ENCODE data around the gene CAPRIN1.

The CAPRIN1 gene, protein sequence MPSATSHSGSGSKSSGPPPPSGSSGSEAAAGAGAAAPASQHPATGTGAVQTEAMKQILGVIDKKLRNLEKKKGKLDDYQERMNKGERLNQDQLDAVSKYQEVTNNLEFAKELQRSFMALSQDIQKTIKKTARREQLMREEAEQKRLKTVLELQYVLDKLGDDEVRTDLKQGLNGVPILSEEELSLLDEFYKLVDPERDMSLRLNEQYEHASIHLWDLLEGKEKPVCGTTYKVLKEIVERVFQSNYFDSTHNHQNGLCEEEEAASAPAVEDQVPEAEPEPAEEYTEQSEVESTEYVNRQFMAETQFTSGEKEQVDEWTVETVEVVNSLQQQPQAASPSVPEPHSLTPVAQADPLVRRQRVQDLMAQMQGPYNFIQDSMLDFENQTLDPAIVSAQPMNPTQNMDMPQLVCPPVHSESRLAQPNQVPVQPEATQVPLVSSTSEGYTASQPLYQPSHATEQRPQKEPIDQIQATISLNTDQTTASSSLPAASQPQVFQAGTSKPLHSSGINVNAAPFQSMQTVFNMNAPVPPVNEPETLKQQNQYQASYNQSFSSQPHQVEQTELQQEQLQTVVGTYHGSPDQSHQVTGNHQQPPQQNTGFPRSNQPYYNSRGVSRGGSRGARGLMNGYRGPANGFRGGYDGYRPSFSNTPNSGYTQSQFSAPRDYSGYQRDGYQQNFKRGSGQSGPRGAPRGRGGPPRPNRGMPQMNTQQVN

GRCh38 chr11:34051349-34052035, at the start of gene CAPRIN1:
CAPRIN1 (plus strand) TSS chr11:34051731; CDS start chr11:34052421, 690 bp downstream.
- peak; percentile 91 for DNase-seq

GRCh38 chr11:34002420-34002819, 49.1 kb upstream of the CAPRIN1 start:
- no peak for DNase-seq

DNA sequence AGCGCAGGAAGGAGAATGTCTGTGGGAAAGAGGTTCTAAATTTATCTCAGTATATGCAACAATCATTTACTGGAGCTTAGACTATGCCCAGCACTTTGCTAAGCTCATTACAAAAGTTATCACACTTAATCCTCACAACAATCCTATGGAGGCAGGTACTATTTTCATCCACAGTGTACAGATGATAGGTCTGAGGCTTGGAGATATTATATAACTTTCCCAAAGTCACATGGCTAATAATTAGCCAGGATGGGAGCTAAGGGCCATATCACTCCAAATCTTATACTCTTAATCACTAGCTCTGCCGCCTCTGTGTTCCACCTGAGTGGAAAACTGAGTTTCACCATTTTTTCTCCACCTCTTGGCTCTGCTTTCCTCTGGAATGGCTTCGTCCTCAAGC, 47.3 kb upstream of the CAPRIN1 start:
- DNase-seq: no peak

- no peak for DNase-seq
These were observed 44.7 kb upstream of the CAPRIN1 start for GRCh38 chr11:34006876-34007275.

- DNase-seq: no peak
These were observed 38.8 kb upstream of the CAPRIN1 start for GRCh38 chr11:34012734-34013133.

GRCh38 chr11:34013898-34014571, 37.5 kb upstream of the CAPRIN1 start:
- DNase-seq: no peak

DNA sequence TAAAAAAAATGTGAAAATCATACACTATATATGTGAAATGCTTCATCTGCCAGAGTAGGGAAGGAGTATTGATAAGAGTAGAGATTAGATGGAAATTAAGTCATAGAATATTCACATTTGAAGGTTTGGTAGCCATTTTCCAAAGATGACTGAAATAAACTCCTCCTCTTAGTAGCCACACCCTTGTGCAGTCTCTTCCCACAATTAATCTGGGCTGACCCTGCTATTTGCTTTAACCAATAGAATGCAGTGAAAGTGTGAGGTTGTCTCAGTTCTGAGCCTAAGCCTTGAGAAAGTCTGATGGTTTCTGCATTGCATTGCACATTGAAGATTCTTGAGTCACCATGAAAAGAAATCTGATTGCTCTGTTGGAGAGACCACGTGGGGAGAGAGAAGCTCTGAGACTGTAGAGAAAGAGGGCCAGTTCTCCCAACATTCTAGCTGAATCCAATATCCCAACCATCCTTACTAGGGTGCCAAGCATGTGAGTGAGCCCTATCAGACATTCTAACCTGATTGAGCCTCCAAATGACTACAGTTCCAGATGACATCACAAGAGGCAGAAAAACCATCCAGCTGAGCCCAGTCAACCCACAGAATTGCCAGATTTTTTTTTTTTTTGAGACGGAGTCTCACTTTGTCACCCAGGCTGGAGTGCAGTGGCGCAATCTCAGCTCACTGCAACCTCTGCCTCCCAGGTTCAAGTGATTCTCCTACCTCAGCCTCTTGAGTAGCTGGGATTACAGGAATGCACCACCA, 29.4 kb upstream of the CAPRIN1 start:
- DNase-seq: no peak

- DNase-seq: no peak
These were observed 25.1 kb upstream of the CAPRIN1 start for GRCh38 chr11:34026432-34026831.

GRCh38 chr11:34027516-34028408, 23.8 kb upstream of the CAPRIN1 start:
- no peak for DNase-seq

DNA sequence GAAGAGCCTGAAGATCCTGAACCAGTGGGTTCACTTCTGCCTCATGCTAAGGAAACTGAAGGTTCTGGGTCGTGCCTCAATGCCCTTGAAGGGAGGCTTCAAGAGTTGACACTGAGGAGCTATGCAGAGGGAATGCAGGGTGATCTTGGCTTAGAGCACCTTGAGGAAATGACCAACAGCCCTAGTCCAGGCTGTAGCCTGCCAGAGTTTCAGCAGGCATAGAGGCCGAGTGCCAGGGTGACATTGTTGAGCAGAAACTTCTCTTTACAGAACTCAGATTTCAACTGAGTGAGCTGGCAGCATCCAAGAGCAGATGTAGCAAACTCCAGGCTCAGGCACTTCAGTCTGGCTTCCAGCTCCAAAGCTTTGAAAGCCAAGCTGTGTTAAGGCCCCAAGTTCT, 23.1 kb upstream of the CAPRIN1 start:
- no peak for DNase-seq

- no peak for DNase-seq
These were observed 22.4 kb upstream of the CAPRIN1 start for GRCh38 chr11:34029176-34029575.

- no peak for DNase-seq
These were observed 21.1 kb upstream of the CAPRIN1 start for GRCh38 chr11:34030382-34030781.

- DNase-seq: no peak
These were observed 18.1 kb upstream of the CAPRIN1 start for GRCh38 chr11:34033399-34033798.

GRCh38 chr11:34034053-34034452, 17.5 kb upstream of the CAPRIN1 start:
- no peak for DNase-seq

GRCh38 chr11:34036456-34036855, 15.1 kb upstream of the CAPRIN1 start:
- DNase-seq: no peak

DNA sequence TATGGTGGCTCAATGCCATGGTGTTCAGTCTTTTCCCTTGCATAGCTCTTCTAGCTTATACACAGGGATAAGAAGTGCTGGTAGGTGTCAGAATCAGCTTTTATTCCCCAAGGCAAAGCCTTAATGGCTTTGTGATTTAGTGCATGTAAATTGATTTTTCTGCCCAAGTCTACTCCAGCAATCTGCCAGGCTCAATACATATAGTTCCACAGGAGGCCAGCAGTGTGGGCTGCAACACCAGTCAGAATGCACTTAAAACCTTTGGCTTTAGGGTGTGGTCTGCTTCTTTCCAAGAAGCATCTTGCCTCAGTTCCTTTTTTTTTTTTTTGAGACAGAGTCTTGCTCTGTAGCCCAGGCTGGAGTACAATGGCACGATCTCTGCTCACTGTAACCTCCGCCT, 14.5 kb upstream of the CAPRIN1 start:
- no peak for DNase-seq

- no peak for DNase-seq
These were observed 11.0 kb upstream of the CAPRIN1 start for GRCh38 chr11:34040571-34040970.

DNA sequence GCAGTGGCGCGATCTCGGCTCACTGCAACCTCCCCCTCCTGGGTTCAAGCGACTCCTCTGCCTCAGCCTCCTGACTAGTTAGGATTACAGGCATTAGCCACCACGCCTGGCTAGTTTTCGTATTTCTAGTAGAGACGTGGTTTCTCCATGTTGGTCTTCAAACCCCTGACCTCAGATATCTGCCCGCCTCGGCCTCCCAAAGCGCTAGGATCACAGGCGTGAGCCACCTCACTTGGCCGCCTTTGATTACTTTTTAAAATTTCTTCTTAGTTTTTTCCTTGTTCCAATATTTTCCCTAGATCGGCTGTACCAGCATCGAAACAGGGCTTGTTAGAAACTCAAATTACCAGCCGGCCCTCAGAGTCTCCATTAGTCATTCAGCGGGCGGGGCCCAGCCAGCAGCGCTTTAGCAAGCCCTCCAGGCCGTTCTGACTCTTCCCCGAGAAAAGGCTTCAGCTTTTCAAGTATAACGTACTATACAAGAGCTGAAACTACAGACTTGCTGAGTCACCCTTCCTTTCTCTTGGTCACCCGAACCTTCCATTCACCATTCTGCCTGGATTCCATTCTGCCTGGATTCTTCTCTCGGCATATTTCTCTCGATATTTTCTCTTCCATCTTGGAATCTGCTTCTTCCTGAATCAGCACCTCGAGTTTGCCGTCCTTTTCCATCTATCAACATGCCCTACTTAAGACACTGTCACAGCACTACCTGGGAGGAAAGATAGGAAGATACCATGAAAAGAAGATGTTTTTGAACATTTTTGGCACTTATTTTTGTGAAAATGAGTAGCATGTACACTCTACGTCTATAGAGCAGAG, 6.7 kb upstream of the CAPRIN1 start:
- peak; percentile 49 for DNase-seq

- no peak for DNase-seq
These were observed 2.5 kb upstream of the CAPRIN1 start for GRCh38 chr11:34049028-34049427.

DNA sequence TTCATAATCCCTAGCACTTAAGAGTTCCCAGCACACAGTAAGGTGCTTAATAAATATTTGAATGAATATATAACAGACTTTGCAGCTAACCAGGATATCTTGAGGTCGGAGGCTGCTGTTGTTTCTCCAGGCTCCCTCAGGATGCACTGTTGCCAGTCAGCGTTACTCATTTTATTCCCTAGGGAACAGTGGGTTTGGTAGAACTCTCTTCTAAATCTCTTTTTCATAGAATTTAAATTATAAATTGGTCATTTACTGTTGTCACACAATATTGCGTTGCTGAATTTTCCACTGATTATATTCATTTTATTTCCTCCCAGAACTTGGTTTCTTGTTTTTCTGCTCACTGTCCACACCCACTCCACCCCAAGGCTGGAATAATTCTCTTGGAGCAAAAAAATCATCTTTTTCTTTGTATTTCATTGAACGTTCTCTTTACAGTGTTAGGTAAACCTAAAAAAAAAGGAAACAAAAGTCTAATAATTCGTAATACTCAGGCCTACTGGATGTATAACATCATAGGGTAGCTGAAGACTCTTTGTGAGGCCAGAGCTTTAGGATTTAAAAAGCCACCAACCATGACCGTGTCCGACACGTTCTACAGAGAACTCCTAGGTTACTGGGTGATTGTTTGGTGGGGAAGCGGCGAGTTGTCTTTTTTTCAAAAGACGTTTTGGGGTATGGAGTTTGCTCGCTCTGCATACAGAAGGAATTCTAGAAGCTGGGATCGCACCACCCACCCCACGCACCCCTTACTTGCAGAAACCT, 766 bp upstream of the CAPRIN1 start:
- no peak for DNase-seq

All from activated CD4-positive, alpha-beta T cell treated with anti-CD3 and anti-CD28 coated beads, Interleukin-2, amount 50 U/mL, for 16 hours (primary cell).